ENCODE results near the gene UMODL1.

GRCh38 chr21:42176859-42177258 lies 105.7 kb downstream of the UMODL1 start:
- TF ChIP-seq CTCF (CRISPR knock-in tag; IDR thresholded peaks at IDR 0.05), result no peak
- TF ChIP-seq NR3C1 (CRISPR knock-in tag; IDR thresholded peaks at IDR 0.05), result no peak
